GM15510 (cell line): ENCODE results near the gene SPATS2.

Experiments used
- POLR2A ChIP-seq: IDR thresholded peaks from 3 replicates; pipeline ENCODE4 v1.6.1; 2011; ENCODE audit warnings: borderline replicate concordance; ENCODE audit not compliant: insufficient read length; ENCODE audit errors: extremely low read depth

The SPATS2 gene

DNA sequence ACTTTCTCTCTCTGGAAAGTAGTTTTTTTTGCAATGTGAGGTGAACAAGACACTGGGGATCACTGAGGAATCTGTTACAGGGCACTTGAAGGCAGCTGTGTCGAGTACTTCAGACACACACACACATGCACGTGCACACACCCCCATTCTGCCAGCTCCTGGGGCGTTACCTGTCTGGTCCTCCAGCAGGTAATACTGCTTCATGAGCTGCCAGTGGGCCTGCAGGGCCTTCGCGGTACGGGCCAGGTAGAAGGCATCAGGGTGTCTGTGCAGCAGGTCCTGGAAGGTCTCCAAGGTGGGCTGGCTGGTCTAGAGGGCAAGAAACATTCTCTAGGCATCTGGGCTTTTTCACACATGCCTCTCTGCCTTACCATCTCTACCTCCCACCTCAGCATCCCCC lies 195.6 kb downstream of the SPATS2 start:
- TF ChIP-seq POLR2A: no peak

GRCh38 chr12:49563951-49564685 lies 196.9 kb downstream of the SPATS2 start:
- no peak for TF ChIP-seq POLR2A

DNA sequence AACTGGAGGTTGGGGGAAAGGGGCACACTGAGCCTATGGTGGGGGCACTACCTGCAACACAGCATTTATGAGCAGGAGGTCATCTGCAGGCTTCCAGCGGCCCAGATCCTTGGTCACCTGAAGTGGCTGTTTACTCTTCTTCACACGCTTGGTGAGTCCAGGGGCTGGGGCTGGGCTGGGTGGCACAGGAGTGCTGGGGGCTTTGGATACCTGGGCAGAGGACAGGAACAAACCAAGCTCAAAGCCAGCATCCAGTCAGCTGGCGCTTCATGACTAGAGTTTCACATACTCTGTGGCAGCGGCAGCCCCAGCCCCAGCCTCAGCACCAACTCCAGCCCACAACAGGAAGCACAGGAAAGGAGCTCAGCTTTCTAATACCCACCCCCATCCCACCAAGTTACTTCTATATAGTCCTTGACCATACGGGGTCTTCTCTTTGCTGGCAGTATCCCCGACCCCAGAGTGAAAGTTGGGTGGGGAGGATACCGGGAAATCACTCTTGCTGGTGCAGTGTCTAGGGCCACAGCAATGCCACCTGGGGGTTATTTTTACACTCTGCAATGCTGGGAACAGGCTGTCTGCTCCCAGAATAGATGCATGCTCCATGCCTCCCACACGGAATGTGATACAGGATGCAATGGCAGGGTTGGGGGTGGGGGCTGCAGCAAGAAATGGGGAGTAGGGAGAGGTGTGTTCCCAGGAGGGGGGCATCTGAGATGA lies 197.6 kb downstream of the SPATS2 start:
- no peak for TF ChIP-seq POLR2A

- TF ChIP-seq POLR2A: no peak
Measured at GRCh38 chr12:49565406-49566265, 198.4 kb downstream of the SPATS2 start.

DNA sequence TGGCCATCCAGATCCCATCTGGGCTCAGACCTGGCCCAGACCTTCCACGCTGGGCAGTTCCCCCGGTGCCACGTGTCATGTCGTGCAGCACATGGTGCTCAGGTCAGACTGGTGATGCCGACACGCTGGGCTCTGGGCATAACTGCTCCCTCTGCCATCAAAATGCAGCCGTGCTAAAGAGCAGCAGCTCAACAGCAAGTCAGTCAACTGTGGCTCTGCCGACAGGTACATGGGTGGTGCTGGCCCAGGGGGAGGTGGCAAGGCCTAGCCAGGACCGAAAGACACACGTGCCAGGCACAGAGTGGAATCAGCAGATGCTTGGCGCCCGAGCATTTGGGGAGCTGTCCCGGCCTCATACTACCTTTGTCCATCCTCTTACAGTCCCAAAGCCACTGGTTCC lies 199.1 kb downstream of the SPATS2 start:
- TF ChIP-seq POLR2A: no peak

GRCh38 chr12:49567302-49567610 lies 200.0 kb downstream of the SPATS2 start:
- TF ChIP-seq POLR2A: no peak

DNA sequence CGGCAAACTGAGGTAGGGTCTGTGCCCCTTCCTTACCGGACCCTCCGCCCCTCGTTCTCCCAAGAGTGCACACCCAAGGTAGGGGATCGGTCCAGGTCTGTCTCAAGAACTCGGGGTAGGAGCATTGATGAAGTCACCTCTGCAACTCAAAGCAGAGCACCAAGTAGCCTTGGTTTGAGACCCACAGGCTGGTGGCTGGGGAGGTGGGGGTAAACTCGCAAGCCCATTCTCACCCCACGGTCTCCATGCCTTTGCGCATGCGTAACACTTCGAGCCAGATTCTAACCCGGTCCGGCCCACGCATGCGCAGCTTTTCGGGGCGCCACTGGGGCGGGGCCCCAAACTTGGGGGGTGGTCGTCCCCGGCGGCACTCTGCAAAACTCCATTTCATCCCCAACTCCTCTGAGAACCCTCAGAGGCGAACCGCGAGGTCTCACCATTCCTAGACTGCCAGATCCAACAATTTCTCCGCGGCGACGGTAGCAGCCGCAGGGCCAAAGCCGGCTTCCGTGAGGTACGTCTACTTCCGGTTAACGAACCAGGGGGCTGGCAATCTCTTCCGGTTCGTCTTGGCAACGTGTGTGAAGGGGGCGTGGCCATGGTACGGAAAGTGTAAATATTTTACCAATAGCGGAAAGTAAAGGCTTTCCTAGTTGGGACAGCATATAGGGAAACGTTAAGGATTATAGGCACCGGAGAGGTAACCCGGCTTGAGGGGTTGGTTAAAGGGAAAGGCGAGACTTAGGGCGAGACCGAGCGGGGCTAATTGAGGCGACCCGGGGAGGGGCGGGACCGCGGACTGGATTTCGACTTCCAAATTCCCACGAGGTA lies 200.6 kb downstream of the SPATS2 start, which contains the start of gene MCRS1:
Gene MCRS1, minus strand, starts transcription at position 532 of the 831 bp plus-strand sequence. CDS start 1,411 bp downstream, outside the sequence.
- TF ChIP-seq POLR2A: peak; percentile 93

DNA sequence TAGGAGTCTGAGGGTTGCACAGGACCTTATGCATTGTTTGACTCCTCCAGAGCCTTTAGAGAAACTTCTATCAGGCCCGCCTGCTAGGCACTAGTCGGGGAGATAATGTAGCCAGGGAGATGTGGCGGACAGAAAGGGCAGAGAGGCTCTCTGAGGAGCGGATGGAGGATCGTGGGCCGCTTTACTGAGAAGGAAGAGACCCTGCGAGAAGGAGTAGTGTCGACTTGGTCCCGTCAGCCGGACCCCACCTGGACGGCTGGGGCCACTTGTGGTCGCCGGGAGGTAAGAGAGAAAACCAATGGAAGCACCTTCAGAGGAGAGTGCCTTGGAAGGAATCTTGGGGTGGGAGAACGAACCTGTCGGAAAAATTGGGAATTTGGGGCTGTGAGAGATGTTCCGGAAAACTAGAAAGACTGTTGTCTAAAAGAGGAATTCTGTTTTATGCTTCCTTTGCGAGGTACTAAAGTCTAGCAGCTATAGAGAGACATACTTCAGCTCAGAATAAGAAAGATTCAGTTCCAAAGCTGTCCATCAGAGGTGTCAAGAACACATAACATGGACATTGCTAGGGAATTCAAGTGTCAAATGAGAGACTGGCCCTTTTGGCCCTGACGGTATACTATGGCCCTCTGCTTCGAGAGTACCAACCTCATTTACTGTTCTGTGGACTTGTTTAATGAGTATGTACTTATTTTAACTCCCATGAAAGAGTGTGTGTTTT lies 201.3 kb downstream of the SPATS2 start:
- no peak for TF ChIP-seq POLR2A
